NCI-H2107 (cell line): ENCODE results near the gene CELF4.

Source experiments
- DNase-seq: peaks from one replicate; lab custom pipeline; 2025; lab: John Stamatoyannopoulos, UW

Gene CELF4

GRCh38 chr18:37524498-37525261, 40.9 kb downstream of the CELF4 start:
- no peak for DNase-seq

GRCh38 chr18:37524139-37524497, 41.5 kb downstream of the CELF4 start:
- DNase-seq, result no peak

DNA sequence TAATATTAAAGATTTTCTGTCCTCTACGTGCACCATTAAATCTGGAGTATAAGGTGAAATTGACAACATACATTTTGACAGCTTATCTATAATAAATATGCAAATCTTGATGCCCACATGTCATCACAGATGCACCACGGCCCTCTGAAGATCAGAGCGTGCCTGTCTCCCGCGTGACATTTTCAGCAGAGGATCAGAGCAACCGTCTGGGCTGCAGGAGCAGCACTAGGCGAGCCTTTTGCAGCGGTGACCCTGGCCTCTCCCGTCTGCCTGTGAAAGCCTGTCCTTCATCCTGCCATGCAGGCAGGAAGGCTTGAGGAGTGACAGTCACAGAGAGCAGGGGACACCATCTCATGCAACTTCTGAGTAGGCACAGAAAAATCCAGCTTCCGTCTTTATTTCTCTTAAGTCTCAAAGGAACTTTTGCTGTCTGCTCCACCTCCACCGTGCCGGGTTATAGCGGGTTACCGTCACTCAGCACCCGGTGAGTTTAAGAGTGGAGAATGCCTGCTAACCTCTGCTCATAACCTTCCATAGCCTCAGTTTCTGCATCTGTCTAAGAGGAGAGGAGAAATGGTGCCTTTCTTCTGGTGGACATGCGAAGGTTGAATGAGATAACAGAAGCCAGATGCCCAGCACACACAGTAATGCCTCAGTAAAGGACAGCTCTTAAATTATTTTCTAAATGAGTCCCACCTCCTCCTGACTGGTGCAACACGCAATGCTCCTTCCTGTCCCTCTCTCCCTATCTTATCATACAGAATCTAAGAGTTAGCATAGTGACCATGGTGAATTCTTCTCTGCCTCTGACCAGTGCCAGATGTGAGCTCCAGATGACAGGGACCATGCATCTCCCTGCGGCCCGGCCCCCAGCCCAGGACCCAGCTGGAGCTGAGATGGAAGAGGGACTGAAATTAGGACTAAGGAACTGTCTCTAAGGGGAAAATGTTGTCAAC, 43.8 kb downstream of the CELF4 start:
- no peak for DNase-seq

DNA sequence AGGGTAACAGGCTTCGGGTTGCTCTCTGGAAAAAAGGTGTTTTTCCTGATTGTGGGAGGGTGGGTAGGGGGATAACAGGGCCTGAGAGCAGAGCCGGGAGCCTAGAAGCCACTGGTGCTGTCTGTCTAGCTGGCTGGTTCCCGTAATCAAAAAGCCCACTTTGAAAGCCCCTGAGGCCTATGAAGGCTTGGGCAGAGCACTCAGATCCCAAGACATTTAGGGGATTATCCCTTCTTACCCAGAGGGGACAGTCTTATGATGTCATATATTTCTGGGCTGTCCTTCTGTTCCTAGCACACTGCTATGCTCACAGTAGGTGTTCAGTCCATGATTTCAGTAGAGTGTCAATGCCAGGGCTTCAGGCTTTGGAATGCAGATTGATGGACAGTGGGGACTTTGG, 45.1 kb downstream of the CELF4 start:
- no peak for DNase-seq

- no peak for DNase-seq
Observed at GRCh38 chr18:37519510-37520135, 46.0 kb downstream of the CELF4 start.

GRCh38 chr18:37516361-37516853, 49.2 kb downstream of the CELF4 start:
- no peak for DNase-seq

DNA sequence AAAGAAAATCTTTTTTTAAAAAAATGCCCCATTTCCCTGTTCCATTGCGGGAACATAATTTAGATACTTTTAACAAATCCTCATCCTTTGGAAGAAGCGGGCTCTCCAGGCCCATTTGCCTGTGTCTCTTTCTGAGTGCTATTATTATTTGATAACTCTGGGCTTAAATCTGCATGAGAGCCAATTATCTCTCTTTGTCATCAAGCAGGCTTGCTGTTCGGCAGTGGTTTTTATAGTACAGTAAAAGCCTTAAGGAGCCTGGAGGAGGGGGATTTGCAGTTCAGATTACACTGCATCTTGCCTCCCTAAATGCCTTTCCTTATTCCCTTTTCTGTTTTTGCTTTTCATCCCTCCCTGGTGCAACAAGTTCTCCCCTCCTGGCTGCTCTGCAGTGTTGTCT, 50.6 kb downstream of the CELF4 start:
- DNase-seq, result no peak

- DNase-seq, result no peak
Observed at GRCh38 chr18:37512400-37512799, 53.2 kb downstream of the CELF4 start.

DNA sequence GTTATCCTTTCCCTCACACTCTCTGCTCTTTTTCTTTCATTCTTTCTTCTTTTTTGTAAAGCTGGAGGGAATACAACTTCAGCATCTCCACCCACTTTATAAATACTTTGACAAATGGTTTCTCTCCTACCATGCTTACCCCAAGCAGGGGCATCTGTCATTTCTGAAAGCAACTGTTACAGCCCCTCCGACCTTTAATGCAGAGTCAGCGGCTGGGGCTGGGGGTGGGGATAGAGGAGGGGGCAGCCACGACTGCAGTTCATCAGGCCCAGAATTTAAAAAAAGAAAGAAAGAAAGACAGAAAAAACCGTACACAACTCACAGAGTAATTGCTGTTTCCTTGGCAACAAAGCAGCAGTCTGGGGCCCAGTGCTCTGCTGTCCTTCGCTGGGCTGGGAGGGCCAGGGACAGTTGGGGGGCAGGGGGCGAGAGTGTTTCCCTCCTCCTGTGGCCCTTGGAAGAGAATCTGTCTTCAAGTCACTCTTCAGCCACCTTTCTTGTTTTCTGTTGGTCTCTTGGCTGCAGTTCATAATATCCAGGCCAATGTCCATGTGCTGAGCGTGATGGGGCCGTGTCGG, 53.8 kb downstream of the CELF4 start:
- DNase-seq, result no peak

DNA sequence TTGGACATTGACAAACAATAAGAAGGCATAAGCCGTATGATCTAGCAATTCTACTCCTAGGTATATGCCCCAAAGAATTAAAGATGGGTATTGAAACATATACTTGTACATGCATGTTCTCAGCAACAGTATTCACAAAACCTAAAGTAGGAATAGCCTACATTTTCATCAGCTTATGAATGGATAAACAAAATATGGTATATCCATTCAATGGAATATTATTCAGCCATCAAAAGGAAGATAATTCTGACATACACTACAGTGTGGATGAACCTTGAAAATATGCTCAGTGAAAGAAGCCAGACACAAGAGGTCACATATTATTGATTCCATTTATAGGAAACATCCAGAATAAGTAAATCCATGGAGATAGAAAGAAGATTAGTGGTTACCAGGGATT, 56.0 kb downstream of the CELF4 start:
- DNase-seq, result no peak

DNA sequence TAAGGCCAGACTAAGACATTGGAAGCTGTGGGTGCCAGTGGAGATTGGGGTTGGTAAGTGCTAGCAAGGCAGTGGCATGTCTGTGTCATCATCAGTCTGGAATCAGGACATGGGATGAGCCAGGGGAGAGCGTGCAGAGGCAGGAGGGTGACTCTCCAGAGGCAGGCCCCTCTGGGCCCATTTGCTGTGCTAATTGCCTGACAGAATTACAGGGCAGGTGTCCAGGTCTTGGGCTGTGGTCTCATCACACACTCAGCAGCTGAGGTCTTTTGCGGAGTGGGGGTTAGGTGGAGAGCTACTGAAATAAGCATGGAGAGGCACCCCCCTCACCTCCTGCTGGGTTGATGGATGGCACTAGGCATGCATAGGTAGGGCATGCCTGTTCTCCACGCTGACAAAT, 57.4 kb downstream of the CELF4 start:
- peak; percentile 77 for DNase-seq

- no peak for DNase-seq
Observed at GRCh38 chr18:37507239-37507638, 58.4 kb downstream of the CELF4 start.

GRCh38 chr18:37506001-37506400, 59.6 kb downstream of the CELF4 start:
- DNase-seq, result no peak

DNA sequence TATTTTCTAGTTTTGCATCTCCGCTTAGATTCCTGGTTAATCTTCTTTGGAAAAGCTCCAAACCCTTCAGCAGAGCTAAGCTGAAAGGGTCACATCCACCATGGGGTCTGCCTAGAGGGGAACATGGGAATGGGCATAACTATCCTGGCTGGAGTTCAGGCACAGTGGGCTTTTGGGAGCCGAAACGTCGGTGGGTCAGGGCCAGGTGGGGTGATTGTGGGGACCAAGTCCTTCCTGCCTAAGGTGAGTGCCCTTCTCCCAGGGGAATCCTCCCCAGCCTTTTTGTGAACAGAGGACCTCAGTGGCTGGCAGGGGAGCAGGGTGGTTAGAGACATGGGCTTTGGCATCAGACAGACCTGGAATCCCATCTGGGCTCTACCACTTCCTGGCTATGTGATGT, 60.3 kb downstream of the CELF4 start:
- no peak for DNase-seq

DNA sequence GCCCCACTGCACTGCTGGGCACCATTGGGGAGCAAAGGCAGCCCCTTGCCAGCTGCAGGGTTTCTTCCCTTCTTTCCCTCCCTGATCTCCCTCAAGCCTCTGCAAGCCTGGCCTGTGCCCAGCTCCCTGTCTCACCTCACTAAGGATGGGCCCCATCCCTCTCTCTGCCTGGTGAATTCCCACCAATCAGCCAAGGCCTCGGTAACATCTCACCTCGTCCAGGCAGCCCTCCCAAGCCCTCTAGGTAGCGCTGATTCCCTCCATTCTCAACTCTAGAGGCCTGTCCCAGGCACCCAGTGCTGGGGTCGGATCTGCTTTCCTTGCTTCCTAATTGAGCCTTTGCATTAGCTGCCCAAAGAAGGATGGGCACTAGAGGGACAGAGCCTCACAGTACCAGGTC, 63.0 kb downstream of the CELF4 start:
- no peak for DNase-seq

- no peak for DNase-seq
Observed at GRCh38 chr18:37502036-37502435, 63.6 kb downstream of the CELF4 start.

DNA sequence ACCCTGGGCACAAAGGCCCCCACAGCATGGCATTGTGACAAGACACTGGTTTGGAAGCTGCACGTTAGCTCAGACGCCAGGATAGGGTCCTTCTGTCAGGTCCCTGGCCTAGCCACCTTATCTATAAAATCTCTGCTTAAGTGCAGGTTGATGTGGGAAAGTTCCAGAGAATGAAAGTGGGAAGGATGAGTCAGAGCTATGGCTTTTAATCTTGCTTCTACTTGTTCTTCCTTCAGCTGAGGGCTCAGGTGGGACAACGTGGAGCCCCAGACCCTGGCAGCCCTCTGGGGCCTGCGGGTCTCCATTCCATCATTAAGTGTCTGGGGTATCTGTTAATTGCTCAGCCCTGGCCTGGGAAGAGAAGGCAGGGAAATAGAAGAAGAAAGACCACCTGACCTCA, 64.5 kb downstream of the CELF4 start:
- DNase-seq, result no peak

DNA sequence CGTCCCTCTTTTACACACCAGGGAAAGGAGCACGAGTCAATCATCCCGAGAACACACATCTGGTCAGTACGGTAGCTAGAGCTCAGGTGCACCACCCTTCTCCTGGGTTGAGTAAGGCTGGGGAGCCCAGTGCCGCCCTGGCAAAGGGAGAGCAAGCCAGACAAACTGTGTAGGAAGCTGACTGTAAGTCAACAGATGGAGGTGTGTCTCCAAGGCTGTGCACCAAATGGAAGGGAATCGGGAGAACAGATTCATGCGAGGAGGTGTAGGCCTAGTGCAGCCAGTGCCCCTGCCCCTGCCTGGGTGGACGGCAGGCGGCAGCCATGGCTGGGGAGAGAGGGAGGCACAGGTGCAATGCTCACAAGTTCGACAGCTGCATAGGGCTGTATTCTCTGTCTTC, 65.7 kb downstream of the CELF4 start:
- no peak for DNase-seq

DNA sequence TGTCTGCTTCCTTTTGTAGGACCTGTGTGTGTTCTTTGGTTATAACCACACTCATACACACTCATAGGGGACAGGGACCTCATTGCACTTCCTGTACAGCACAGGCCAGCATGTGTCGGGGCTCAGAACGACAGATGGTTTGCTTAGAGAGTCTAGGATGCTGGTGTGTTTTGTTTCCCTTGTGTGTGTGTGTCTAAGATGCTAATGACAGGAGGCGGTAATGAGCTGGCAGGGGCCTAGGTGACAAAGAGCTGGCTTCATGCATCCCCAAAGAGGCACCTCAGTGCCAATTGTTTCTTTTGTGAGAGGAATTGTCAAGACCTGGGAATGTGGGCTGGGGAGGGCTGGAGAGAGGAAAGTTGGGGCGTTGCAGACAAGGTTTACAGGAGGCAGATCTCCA, 66.6 kb downstream of the CELF4 start:
- no peak for DNase-seq

DNA sequence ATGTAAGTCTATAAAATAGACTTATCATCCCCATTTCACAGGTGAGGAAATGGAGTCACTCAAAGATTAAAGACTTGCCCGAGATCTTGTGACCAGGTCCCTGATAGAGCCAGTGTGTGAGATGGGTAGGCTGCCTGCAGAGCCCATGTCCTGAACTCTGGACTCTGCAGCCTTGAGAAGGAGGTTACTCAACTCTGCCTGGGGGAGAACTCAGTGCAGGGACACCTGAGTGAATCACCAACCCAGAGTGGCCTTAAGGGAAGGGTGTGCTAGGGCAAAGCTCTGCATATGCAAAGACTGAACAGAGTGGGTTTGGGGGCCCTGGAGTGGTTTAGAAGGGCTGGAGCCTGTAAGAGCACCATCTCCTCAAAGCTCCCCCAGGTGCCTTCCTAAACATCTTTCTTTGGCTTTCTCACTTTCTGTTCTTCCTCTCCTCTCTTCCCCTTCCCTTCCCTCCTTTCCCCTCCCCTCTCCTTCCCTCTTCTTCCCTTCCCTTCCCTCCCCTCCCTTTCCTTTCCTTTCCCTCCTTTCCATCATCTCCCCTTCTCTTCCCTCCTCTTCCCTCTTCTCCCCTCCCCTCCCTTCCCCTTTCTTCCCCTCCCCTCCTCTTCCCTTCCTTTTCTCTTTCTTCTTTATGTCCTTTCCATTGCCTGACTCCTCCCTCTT, 67.6 kb downstream of the CELF4 start:
- DNase-seq, result no peak

DNA sequence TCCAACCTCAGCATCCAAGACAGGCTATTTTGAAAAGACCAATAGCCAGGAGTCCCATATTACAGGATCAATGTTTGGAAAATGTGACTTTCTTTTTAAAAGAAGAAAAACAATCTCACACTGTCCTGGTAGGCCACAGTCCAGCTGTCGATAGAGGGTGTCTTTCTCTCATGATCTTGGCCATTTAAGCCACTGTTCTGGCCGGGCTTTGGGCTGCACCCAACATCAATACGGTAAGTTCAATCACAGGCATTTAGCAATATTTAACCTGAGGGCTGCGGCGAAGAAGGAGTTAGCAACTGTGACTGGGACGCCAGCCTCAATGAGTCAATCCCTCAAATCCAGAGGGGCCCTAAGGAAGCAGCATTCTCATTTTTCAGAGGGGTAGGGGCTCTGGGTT, 69.0 kb downstream of the CELF4 start:
- no peak for DNase-seq

GRCh38 chr18:37495354-37495753, 70.2 kb downstream of the CELF4 start:
- DNase-seq, result no peak
